ENCODE results near the gene VSIG2.
A peak's percentile ranks its signal among the peaks of the same experiment; 100 is the strongest.

The VSIG2 gene

DNA sequence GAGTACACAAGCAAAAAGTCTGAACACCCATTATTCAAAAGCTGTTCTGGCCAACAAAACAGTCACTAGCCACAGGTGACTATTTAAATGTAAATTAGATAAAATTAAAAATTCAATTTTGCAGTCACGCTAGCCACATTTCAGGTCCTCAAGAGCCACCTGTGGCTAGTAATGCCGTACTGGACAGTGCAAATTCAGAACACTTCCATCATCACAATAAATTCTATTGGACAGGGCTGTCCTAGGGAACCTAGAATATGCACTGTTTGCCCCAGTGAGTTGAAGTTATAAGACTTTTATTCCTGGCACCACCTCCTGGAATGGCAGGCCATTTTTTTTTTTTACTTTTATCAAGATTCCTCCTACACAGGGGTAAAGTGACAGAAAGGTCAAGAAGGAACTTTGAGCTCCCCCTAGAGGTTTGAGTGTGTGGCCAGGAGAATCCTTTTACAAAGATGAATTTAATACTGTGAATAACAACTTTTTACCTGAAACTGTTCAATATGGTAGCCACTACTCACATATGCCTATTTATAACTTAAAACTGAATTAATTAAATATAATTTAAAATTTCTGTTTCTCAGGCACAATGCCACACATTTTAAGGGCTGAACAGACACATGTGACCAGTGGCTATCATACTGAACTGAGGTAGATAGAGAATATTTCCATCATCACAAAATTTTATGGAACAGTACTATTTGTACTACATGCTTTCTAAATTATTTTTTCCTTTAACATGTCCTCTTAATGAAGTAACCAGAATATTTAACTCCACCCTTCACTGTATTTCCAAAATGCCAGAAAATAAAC, 41.6 kb upstream of the VSIG2 start:
- peak; percentile 90 for ATAC-seq
- TF ChIP-seq ARNTL (CRISPR knock-in tag; IDR thresholded peaks at IDR 0.05; ENCODE audit: borderline replicate concordance, low read depth) (no peak), OSR1 (CRISPR knock-in tag; IDR thresholded peaks at IDR 0.05) (no peak), ISL1 (CRISPR knock-in tag; IDR thresholded peaks at IDR 0.05) (no peak), ZNF8 (CRISPR knock-in tag; IDR thresholded peaks at IDR 0.05) (no peak), PPARA (CRISPR knock-in tag; IDR thresholded peaks at IDR 0.05; ENCODE audit: borderline replicate concordance) (no peak), BACH2 (CRISPR knock-in tag; IDR thresholded peaks at IDR 0.05; ENCODE audit: borderline replicate concordance) (no peak), TCF4 (CRISPR knock-in tag; IDR thresholded peaks at IDR 0.05; ENCODE audit: borderline replicate concordance) (no peak)
- TF ChIP-seq, protein P1, sequence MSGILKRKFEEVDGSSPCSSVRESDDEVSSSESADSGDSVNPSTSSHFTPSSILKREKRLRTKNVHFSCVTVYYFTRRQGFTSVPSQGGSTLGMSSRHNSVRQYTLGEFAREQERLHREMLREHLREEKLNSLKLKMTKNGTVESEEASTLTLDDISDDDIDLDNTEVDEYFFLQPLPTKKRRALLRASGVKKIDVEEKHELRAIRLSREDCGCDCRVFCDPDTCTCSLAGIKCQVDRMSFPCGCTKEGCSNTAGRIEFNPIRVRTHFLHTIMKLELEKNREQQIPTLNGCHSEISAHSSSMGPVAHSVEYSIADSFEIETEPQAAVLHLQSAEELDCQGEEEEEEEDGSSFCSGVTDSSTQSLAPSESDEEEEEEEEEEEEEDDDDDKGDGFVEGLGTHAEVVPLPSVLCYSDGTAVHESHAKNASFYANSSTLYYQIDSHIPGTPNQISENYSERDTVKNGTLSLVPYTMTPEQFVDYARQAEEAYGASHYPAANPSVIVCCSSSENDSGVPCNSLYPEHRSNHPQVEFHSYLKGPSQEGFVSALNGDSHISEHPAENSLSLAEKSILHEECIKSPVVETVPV (CRISPR knock-in tag; IDR thresholded peaks at IDR 0.05), result no peak
- TF ChIP-seq, protein P2, sequence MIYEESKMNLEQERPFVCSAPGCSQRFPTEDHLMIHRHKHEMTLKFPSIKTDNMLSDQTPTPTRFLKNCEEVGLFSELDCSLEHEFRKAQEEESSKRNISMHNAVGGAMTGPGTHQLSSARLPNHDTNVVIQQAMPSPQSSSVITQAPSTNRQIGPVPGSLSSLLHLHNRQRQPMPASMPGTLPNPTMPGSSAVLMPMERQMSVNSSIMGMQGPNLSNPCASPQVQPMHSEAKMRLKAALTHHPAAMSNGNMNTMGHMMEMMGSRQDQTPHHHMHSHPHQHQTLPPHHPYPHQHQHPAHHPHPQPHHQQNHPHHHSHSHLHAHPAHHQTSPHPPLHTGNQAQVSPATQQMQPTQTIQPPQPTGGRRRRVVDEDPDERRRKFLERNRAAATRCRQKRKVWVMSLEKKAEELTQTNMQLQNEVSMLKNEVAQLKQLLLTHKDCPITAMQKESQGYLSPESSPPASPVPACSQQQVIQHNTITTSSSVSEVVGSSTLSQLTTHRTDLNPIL (CRISPR knock-in tag; IDR thresholded peaks at IDR 0.05; ENCODE audit: low read depth), result no peak
- TF ChIP-seq, protein P3, sequence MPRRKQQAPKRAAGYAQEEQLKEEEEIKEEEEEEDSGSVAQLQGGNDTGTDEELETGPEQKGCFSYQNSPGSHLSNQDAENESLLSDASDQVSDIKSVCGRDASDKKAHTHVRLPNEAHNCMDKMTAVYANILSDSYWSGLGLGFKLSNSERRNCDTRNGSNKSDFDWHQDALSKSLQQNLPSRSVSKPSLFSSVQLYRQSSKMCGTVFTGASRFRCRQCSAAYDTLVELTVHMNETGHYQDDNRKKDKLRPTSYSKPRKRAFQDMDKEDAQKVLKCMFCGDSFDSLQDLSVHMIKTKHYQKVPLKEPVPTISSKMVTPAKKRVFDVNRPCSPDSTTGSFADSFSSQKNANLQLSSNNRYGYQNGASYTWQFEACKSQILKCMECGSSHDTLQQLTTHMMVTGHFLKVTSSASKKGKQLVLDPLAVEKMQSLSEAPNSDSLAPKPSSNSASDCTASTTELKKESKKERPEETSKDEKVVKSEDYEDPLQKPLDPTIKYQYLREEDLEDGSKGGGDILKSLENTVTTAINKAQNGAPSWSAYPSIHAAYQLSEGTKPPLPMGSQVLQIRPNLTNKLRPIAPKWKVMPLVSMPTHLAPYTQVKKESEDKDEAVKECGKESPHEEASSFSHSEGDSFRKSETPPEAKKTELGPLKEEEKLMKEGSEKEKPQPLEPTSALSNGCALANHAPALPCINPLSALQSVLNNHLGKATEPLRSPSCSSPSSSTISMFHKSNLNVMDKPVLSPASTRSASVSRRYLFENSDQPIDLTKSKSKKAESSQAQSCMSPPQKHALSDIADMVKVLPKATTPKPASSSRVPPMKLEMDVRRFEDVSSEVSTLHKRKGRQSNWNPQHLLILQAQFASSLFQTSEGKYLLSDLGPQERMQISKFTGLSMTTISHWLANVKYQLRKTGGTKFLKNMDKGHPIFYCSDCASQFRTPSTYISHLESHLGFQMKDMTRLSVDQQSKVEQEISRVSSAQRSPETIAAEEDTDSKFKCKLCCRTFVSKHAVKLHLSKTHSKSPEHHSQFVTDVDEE (CRISPR knock-in tag; IDR thresholded peaks at IDR 0.05), result no peak

DNA sequence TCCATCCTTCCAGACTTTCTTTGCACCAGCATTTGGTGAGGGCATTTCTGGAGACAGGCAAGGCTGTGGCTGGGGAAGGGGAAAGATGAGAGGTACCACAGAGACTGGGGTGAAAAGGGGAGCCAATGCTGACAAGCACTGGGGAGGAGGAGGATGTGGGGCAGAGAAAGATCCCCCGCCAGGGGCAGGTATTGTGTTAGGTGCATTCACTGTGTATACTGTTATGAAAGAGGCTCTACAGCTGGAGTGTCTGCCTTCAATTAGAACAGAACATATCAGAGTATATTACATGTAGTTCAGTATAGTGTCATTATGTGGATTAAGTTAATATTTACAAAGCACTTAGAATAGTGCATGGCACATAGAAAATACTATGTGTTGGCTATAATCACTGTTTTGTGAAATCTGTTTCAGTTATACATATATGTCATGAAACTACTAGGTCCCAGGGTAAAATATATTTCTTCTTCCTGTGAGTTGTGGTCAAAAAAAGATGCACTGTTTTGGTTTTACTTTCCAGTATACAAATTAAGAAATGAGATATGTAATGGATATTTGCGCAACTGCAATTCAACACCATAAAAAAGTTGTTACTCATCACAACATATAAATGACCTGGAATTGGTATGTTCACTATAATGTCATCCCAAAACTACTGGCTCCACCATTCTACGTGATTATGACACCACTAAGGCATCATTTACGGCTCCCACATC, 39.7 kb upstream of the VSIG2 start:
- ATAC-seq, result no peak
- TF ChIP-seq ZNF70 (CRISPR knock-in tag; IDR thresholded peaks at IDR 0.05) (no peak), ZFP3 (CRISPR knock-in tag; IDR thresholded peaks at IDR 0.05) (no peak)

DNA sequence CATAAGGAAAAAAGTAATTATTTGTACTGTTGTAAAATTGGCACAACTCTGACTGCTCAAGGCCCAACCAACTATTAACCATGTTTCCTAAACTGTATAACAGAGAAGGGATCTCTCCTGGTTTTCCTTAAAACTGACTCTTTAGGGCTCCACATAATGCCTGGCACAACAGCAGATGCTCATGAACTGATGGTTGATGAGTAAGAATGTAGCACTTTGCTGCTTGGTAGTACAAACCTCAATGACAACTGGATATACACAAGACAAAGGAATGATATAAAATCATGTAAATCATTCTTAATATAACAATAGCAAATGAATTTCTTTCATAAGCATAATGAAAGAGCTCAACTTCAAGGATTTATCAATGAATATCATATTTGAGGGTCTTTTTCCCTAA, 36.5 kb upstream of the VSIG2 start:
- TF ChIP-seq, protein P3 (CRISPR knock-in tag; IDR thresholded peaks at IDR 0.05), result no peak
- TF ChIP-seq BACH2 (CRISPR knock-in tag; IDR thresholded peaks at IDR 0.05; ENCODE audit: borderline replicate concordance), result no peak
- TF ChIP-seq ZFP30 (CRISPR knock-in tag; IDR thresholded peaks at IDR 0.05), result no peak
- no peak for TF ChIP-seq ARNTL (CRISPR knock-in tag; IDR thresholded peaks at IDR 0.05; ENCODE audit: borderline replicate concordance, low read depth)
- TF ChIP-seq GLIS3 (CRISPR knock-in tag; IDR thresholded peaks at IDR 0.05), result no peak
- TF ChIP-seq, protein P4, sequence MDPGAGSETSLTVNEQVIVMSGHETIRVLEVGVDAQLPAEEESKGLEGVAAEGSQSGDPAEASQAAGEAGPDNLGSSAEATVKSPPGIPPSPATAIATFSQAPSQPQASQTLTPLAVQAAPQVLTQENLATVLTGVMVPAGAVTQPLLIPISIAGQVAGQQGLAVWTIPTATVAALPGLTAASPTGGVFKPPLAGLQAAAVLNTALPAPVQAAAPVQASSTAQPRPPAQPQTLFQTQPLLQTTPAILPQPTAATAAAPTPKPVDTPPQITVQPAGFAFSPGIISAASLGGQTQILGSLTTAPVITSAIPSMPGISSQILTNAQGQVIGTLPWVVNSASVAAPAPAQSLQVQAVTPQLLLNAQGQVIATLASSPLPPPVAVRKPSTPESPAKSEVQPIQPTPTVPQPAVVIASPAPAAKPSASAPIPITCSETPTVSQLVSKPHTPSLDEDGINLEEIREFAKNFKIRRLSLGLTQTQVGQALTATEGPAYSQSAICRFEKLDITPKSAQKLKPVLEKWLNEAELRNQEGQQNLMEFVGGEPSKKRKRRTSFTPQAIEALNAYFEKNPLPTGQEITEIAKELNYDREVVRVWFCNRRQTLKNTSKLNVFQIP (CRISPR knock-in tag; IDR thresholded peaks at IDR 0.05; ENCODE audit: borderline replicate concordance, low read depth), result no peak
- TF ChIP-seq, protein P1 (CRISPR knock-in tag; IDR thresholded peaks at IDR 0.05), result no peak
- no peak for ATAC-seq
